HEK293 (cell line): ENCODE results near the gene ARV1.

Source experiments
- GLI2 ChIP-seq: fragments of 450-650 bp; formaldehyde crosslinking; IDR thresholded peaks from 2 replicates; pipeline ENCODE4; 2017; ENCODE audit warnings: missing biosample characterization, missing genetic modification characterization, low read depth, borderline replicate concordance
- HOXC10 ChIP-seq: sonication (generic); formaldehyde crosslinking; IDR thresholded peaks from 2 replicates; pipeline ENCODE4 v1.8.1; 2023; ENCODE audit warnings: mild to moderate bottlenecking, missing genetic modification reagents
- MEIS1 ChIP-seq: sonication (generic); formaldehyde crosslinking; IDR thresholded peaks from 2 replicates; pipeline ENCODE4 v1.8.1; 2022; ENCODE audit warnings: missing genetic modification reagents, mild to moderate bottlenecking, borderline replicate concordance
- MYNN ChIP-seq: fragments of 450-650 bp; formaldehyde crosslinking; IDR thresholded peaks from 2 replicates; pipeline ENCODE4 v1.5.1; 2016; ENCODE audit warnings: missing biosample characterization, missing genetic modification characterization, borderline replicate concordance
- MZF1 ChIP-seq: fragments of 450-650 bp; formaldehyde crosslinking; IDR thresholded peaks from 2 replicates; pipeline ENCODE4 v1.5.1; 2017; ENCODE audit warnings: missing biosample characterization, missing genetic modification characterization, borderline replicate concordance
- PRDM10 ChIP-seq: fragments of 450-650 bp; formaldehyde crosslinking; IDR thresholded peaks from 2 replicates; pipeline ENCODE4 v1.5.1; 2016; ENCODE audit warnings: missing biosample characterization, missing genetic modification characterization
- REST ChIP-seq: fragments of 450-650 bp; formaldehyde crosslinking; IDR thresholded peaks from 2 replicates; pipeline ENCODE4 v1.5.1; 2016; ENCODE audit warnings: missing biosample characterization, missing genetic modification characterization
- SCRT1 ChIP-seq: fragments of 450-650 bp; formaldehyde crosslinking; IDR thresholded peaks from 2 replicates; pipeline ENCODE4 v1.5.1; 2016; ENCODE audit warnings: missing biosample characterization, missing genetic modification characterization, borderline replicate concordance
- SP2 ChIP-seq: fragments of 450-650 bp; formaldehyde crosslinking; IDR thresholded peaks from 2 replicates; pipeline ENCODE4 v1.5.1; 2016; ENCODE audit warnings: missing biosample characterization, missing genetic modification characterization
- ZNF132 ChIP-seq: fragments of 450-650 bp; formaldehyde crosslinking; IDR thresholded peaks from 2 replicates; pipeline ENCODE4 v1.5.1; 2017; ENCODE audit warnings: missing biosample characterization, missing genetic modification characterization, borderline replicate concordance
- ZNF133 ChIP-seq: fragments of 450-650 bp; formaldehyde crosslinking; IDR thresholded peaks from 2 replicates; pipeline ENCODE4 v1.5.1; 2016; ENCODE audit warnings: missing biosample characterization, missing genetic modification characterization
- ZNF140 ChIP-seq: fragments of 450-650 bp; formaldehyde crosslinking; IDR thresholded peaks from 2 replicates; pipeline ENCODE4 v1.5.1; 2016; ENCODE audit warnings: missing biosample characterization, missing genetic modification characterization
- ZNF23 ChIP-seq: fragments of 450-650 bp; formaldehyde crosslinking; IDR thresholded peaks from 2 replicates; pipeline ENCODE4 v1.5.1; 2016; ENCODE audit warnings: missing biosample characterization, missing genetic modification characterization, borderline replicate concordance
- ZNF248 ChIP-seq: fragments of 450-650 bp; formaldehyde crosslinking; IDR thresholded peaks from 2 replicates; pipeline ENCODE4 v1.5.1; 2017; ENCODE audit warnings: missing biosample characterization, missing genetic modification characterization
- ZNF266 ChIP-seq: fragments of 450-650 bp; formaldehyde crosslinking; IDR thresholded peaks from 2 replicates; pipeline ENCODE4 v1.5.1; 2016; ENCODE audit warnings: missing biosample characterization, missing genetic modification characterization, low read depth
- ZNF335 ChIP-seq: fragments of 450-650 bp; formaldehyde crosslinking; conservative IDR thresholded peaks from 2 replicates; pipeline ENCODE4 v1.5.1; 2016; ENCODE audit warnings: missing biosample characterization, missing genetic modification characterization
- ZNF37A ChIP-seq: fragments of 450-650 bp; IDR thresholded peaks from 2 replicates; pipeline ENCODE4 v1.5.1; 2018; ENCODE audit warnings: missing biosample characterization, missing genetic modification characterization
- ZNF423 ChIP-seq: fragments of 450-650 bp; formaldehyde crosslinking; IDR thresholded peaks from 2 replicates; pipeline ENCODE4 v1.5.1; 2016; ENCODE audit warnings: missing biosample characterization, missing genetic modification characterization
- ZNF488 ChIP-seq: fragments of 450-650 bp; formaldehyde crosslinking; IDR thresholded peaks from 2 replicates; pipeline ENCODE4 v1.5.1; 2016; ENCODE audit warnings: missing biosample characterization, missing genetic modification characterization
- ZNF560 ChIP-seq: fragments of 450-650 bp; formaldehyde crosslinking; IDR thresholded peaks from 2 replicates; pipeline ENCODE4 v1.5.1; 2017; ENCODE audit warnings: missing biosample characterization, missing genetic modification characterization, borderline replicate concordance
- ZNF580 ChIP-seq: fragments of 450-650 bp; formaldehyde crosslinking; IDR thresholded peaks from 2 replicates; pipeline ENCODE4 v1.5.1; 2016; ENCODE audit warnings: missing biosample characterization, missing genetic modification characterization
- ZNF610 ChIP-seq: fragments of 450-650 bp; formaldehyde crosslinking; IDR thresholded peaks from 2 replicates; pipeline ENCODE4 v1.5.1; 2016; ENCODE audit warnings: missing biosample characterization, missing genetic modification characterization, borderline replicate concordance
- ZNF624 ChIP-seq: fragments of 450-650 bp; formaldehyde crosslinking; IDR thresholded peaks from 2 replicates; pipeline ENCODE4 v1.5.1; 2017; ENCODE audit warnings: missing biosample characterization, missing genetic modification characterization
- ZNF654 ChIP-seq: fragments of 450-650 bp; formaldehyde crosslinking; IDR thresholded peaks from 2 replicates; pipeline ENCODE4 v1.5.1; 2016; ENCODE audit warnings: low read depth, missing biosample characterization, missing genetic modification characterization
- ZNF692 ChIP-seq: fragments of 450-650 bp; formaldehyde crosslinking; IDR thresholded peaks from 2 replicates; pipeline ENCODE4 v1.5.1; 2016; ENCODE audit warnings: missing biosample characterization, missing genetic modification characterization
- ZNF701 ChIP-seq: fragments of 450-650 bp; formaldehyde crosslinking; IDR thresholded peaks from 2 replicates; pipeline ENCODE4 v1.5.1; 2016; ENCODE audit warnings: missing biosample characterization, missing genetic modification characterization
- ZNF776 ChIP-seq: fragments of 450-650 bp; formaldehyde crosslinking; IDR thresholded peaks from 2 replicates; pipeline ENCODE4 v1.5.0; 2017; ENCODE audit warnings: missing biosample characterization, missing genetic modification characterization, borderline replicate concordance
- ZNF830 ChIP-seq: fragments of 450-650 bp; IDR thresholded peaks from 2 replicates; pipeline ENCODE4 v1.5.0; 2018; ENCODE audit warnings: missing biosample characterization, missing genetic modification characterization, low read depth, mild to moderate bottlenecking, moderate library complexity
- ZSCAN23 ChIP-seq: fragments of 450-650 bp; formaldehyde crosslinking; IDR thresholded peaks from 2 replicates; pipeline ENCODE4 v1.5.1; 2016; ENCODE audit warnings: missing biosample characterization, missing genetic modification characterization
- TF ChIP-seq, protein P1 (sequence below): fragments of 450-650 bp; formaldehyde crosslinking; IDR thresholded peaks from 2 replicates; pipeline ENCODE4 v1.5.1; 2016; ENCODE audit warnings: missing biosample characterization, missing genetic modification characterization

The ARV1 gene

DNA sequence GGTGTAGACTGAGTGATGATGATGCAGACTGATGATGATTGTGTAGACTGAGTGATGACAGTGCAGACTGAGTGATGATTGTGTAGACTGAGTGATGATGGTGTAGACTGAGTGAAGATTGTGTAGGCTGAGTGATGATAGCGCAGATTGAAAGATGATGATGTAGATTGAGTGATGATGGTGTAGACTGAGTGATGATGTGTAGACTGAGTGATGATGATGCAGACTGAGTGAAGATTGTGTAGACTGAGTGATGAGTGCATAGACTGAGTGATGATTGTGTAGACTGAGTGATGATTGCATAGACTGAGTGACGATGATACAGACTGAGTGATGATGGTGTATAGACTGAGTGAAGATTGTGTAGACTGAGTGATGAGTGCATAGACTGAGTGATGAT, 32.5 kb downstream of the ARV1 start (continued):
- TF ChIP-seq PRDM10 (tag by site-specific recombination): no peak
- no peak for TF ChIP-seq REST (tag by site-specific recombination)
- peak; percentile 81 for TF ChIP-seq ZNF488 (tag by site-specific recombination)
- no peak for TF ChIP-seq ZNF701
- TF ChIP-seq ZSCAN23 (tag by site-specific recombination): no peak
- TF ChIP-seq SCRT1 (tag by site-specific recombination): no peak
- no peak for TF ChIP-seq SP2
- TF ChIP-seq ZNF610 (tag by site-specific recombination): no peak
- TF ChIP-seq GLI2 (tag by site-specific recombination): no peak
- TF ChIP-seq, protein P1, sequence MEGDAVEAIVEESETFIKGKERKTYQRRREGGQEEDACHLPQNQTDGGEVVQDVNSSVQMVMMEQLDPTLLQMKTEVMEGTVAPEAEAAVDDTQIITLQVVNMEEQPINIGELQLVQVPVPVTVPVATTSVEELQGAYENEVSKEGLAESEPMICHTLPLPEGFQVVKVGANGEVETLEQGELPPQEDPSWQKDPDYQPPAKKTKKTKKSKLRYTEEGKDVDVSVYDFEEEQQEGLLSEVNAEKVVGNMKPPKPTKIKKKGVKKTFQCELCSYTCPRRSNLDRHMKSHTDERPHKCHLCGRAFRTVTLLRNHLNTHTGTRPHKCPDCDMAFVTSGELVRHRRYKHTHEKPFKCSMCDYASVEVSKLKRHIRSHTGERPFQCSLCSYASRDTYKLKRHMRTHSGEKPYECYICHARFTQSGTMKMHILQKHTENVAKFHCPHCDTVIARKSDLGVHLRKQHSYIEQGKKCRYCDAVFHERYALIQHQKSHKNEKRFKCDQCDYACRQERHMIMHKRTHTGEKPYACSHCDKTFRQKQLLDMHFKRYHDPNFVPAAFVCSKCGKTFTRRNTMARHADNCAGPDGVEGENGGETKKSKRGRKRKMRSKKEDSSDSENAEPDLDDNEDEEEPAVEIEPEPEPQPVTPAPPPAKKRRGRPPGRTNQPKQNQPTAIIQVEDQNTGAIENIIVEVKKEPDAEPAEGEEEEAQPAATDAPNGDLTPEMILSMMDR (tag by site-specific recombination): no peak
- no peak for TF ChIP-seq ZNF37A (tag by site-specific recombination)
- peak; percentile 63; the same call in 1 of the 2 replicates for TF ChIP-seq ZNF248 (tag by site-specific recombination)
- TF ChIP-seq MZF1: no peak
- TF ChIP-seq ZNF830 (tag by site-specific recombination): no peak
- no peak for TF ChIP-seq ZNF560 (tag by site-specific recombination)
- TF ChIP-seq MEIS1: no peak
- TF ChIP-seq ZNF423 (tag by site-specific recombination): no peak
- no peak for TF ChIP-seq ZNF133 (tag by site-specific recombination)
- TF ChIP-seq ZNF624 (tag by site-specific recombination): no peak
- no peak for TF ChIP-seq ZNF335 (tag by site-specific recombination)
- 0 out of 2 replicates have a peak, but pooled peaks have one; percentile 54 for TF ChIP-seq ZNF23 (tag by site-specific recombination)
- TF ChIP-seq HOXC10 (CRISPR knock-in tag): no peak
- no peak for TF ChIP-seq MYNN
- no peak for TF ChIP-seq ZNF132 (tag by site-specific recombination)
- no peak for TF ChIP-seq ZNF266 (tag by site-specific recombination)
- TF ChIP-seq ZNF140 (tag by site-specific recombination): no peak
- TF ChIP-seq ZNF776: no peak
- TF ChIP-seq ZNF580: no peak
- no peak for TF ChIP-seq ZNF692 (tag by site-specific recombination)
- no peak for TF ChIP-seq ZNF654
